GM12878 (cell line): ENCODE results near the gene ABITRAM. TPM values are rescaled to one million over a fixed set of nuclear protein-coding genes. Genes with fewer than 3 reads are reported as not detected.

ENCODE experiments used
- ATAC-seq: fragments of 200-7000 bp; cut with Tn5 transposase; 3 replicates; pipeline ENCODE4 v1.9.1; 2020; ENCODE audit warnings: mild to moderate bottlenecking, moderate library complexity
- BruUV-seq: library from RNA; stranded (reverse); fragments of 400-500 nt; replicated peaks from 2 replicates; lab custom pipeline; 2021; lab: Mats Ljungman, UMichigan
- CTCF ChIA-PET: fragments of 300-600 bp; sonication (Branson Sonifier 250); formaldehyde crosslinking; extraction: SDS; loops from one replicate; lab custom pipeline; 2021; ENCODE audit warnings: inconsistent platforms; lab: Yijun Ruan, JAX
- POLR2A ChIA-PET: fragments of 350-600 bp; formaldehyde crosslinking; extraction: SDS; loops from one replicate; lab custom pipeline; 2021; ENCODE audit warnings: inconsistent platforms; lab: Charles Lee
- RAD21 ChIA-PET: fragments of 300-600 bp; sonication (Branson Sonifier 250); formaldehyde crosslinking; loops from one replicate; lab custom pipeline; 2023; ENCODE audit warnings: antibody characterized with exemption; ENCODE audit not compliant: unreplicated experiment; lab: Charles Lee
- SMC1A ChIA-PET: fragments of 300-600 bp; sonication (Branson Sonifier 250); formaldehyde crosslinking; loops from one replicate; lab custom pipeline; 2023; ENCODE audit not compliant: unreplicated experiment, uncharacterized antibody; lab: Charles Lee
- DNase-seq: peaks from one replicate; pipeline ENCODE4 v3.0.0-alpha.2; 2011; ENCODE audit warnings: low read depth, low spot score
- FAIRE-seq: peaks from 3 replicates; lab custom pipeline; 2011; peaks lifted over from hg19 to GRCh38; lab: Jason Lieb, UNC
- H2AFZ ChIP-seq: 2 replicates; pipeline ENCODE4 v1.6.0; 2011; ENCODE audit warnings: low read depth, low read length, control low read depth; ENCODE audit not compliant: control insufficient read depth
- H3K27ac ChIP-seq: 2 replicates; pipeline ENCODE4 v1.5.1; 2011; ENCODE audit warnings: control low read depth; ENCODE audit not compliant: control insufficient read depth, insufficient read depth
- H3K27me3 ChIP-seq, 2 experiments: replicated peaks in 1 of 2; 2 replicates each; pipeline versions ENCODE4 v1.6.0 to v1.6.1; 2011; ENCODE audit warnings: low read length in 1 of 2; ENCODE audit not compliant: control insufficient read depth in 2 of 2, insufficient read depth in 2 of 2
- H3K36me3 ChIP-seq, 2 experiments: 2 replicates each; pipeline ENCODE4 v1.5.1; 2011; ENCODE audit warnings: low read length in 1 of 2; ENCODE audit not compliant: control insufficient read depth in 2 of 2, insufficient read depth in 2 of 2
- H3K4me1 ChIP-seq: 2 replicates; pipeline ENCODE4 v1.6.1; 2011; ENCODE audit warnings: mild to moderate bottlenecking, low read length, moderate library complexity, mixed read lengths; ENCODE audit not compliant: control insufficient read depth, insufficient read depth
- H3K4me2 ChIP-seq: 2 replicates; pipeline ENCODE4 v1.6.0; 2011; ENCODE audit warnings: control low read depth; ENCODE audit not compliant: control insufficient read depth, insufficient read depth
- H3K4me3 ChIP-seq: fragments of 200-600 bp; sonication (generic); 2 replicates; pipeline ENCODE4 v1.5.1; 2016
- H3K79me2 ChIP-seq: 2 replicates; pipeline ENCODE4 v1.6.0; 2011; ENCODE audit warnings: low read length; ENCODE audit not compliant: control insufficient read depth, insufficient read depth
- H3K9ac ChIP-seq: 2 replicates; pipeline ENCODE4 v1.8.0; 2011; ENCODE audit warnings: low read length, control low read depth, mixed read lengths; ENCODE audit not compliant: control insufficient read depth, insufficient read depth
- H3K9me3 ChIP-seq: replicated peaks from 3 replicates; pipeline ENCODE4 v1.5.1; 2011; ENCODE audit warnings: mild to moderate bottlenecking, low read length; ENCODE audit not compliant: control insufficient read depth, insufficient read depth
- H4K20me1 ChIP-seq: 2 replicates; pipeline ENCODE4 v1.6.0; 2011; ENCODE audit not compliant: control insufficient read depth, insufficient read depth
- ATF7 ChIP-seq: fragments of 450-650 bp; IDR thresholded peaks from 2 replicates; pipeline ENCODE4 v1.6.1; 2016; ENCODE audit warnings: low read depth, mild to moderate bottlenecking
- BMI1 ChIP-seq: fragments of 450-650 bp; IDR thresholded peaks from 2 replicates; pipeline ENCODE4 v1.6.1; 2016; ENCODE audit warnings: mild to moderate bottlenecking, moderate library complexity, borderline replicate concordance
- CREM ChIP-seq: IDR thresholded peaks from 2 replicates; pipeline ENCODE4 v1.6.1; 2014; ENCODE audit warnings: antibody characterized with exemption, low read depth
- E2F4 ChIP-seq: IDR thresholded peaks from 2 replicates; pipeline ENCODE4 v1.6.1; 2012; ENCODE audit warnings: low read depth, low read length, improper control_type of control experiment
- ESRRA ChIP-seq: IDR thresholded peaks from 2 replicates; pipeline ENCODE4 v1.6.1; 2012; ENCODE audit warnings: mild to moderate bottlenecking, low read length, improper control_type of control experiment
- LARP7 ChIP-seq: fragments of 450-650 bp; IDR thresholded peaks from 2 replicates; pipeline ENCODE4 v1.6.1; 2017; ENCODE audit warnings: mild to moderate bottlenecking
- MTA2 ChIP-seq: fragments of 450-650 bp; IDR thresholded peaks from 2 replicates; pipeline ENCODE4 v1.6.1; 2016; ENCODE audit warnings: low read depth, mild to moderate bottlenecking, moderate library complexity
- MTA3 ChIP-seq: IDR thresholded peaks from 2 replicates; pipeline ENCODE4 v1.6.1; 2012; ENCODE audit warnings: low read length, inconsistent platforms, borderline replicate concordance
- NRF1 ChIP-seq: conservative IDR thresholded peaks from 2 replicates; pipeline ENCODE4 v1.6.1; 2011; ENCODE audit warnings: mild to moderate bottlenecking, low read depth, low read length, improper control_type of control experiment
- POLR2A ChIP-seq: IDR thresholded peaks from 2 replicates; pipeline ENCODE4 v1.6.1; 2011; ENCODE audit warnings: low read depth, mild to moderate bottlenecking, low read length
- POLR2AphosphoS2 ChIP-seq: IDR thresholded peaks from 2 replicates; pipeline ENCODE4 v1.6.1; 2011; ENCODE audit warnings: low read depth, mild to moderate bottlenecking, low read length, improper control_type of control experiment, moderate library complexity
- RBBP5 ChIP-seq: fragments of 200-600 bp; sonication (generic); conservative IDR thresholded peaks from 2 replicates; pipeline ENCODE4 v1.6.1; 2016
- TARDBP ChIP-seq: IDR thresholded peaks from 2 replicates; pipeline ENCODE4 v1.6.1; 2016; ENCODE audit warnings: borderline replicate concordance
- WGBS: methylation state at CpG from one replicate; pipeline ENCODE4 v1.1.6; 2016; ENCODE audit warnings: low lambda C conversion rate; ENCODE audit not compliant: insufficient replicate concordance, insufficient coverage; ENCODE audit errors: missing lambda C conversion rate; 5-methylcytosine and 5-hydroxymethylcytosine counted together
- in situ Hi-C: fragments of 300-500 bp; cut with MboI; formaldehyde crosslinking; loops from 9 replicates; pipeline ENCODE4 v1.14.3; 2018; ENCODE audit warnings: mixed read lengths
- intact Hi-C: fragments of 100-400 bp; cut with micrococcal nuclease; formaldehyde crosslinking; loops from one replicate; pipeline ENCODE4 v1.14.2; 2022; ENCODE audit not compliant: unreplicated experiment
- polyA plus RNA-seq, 11 experiments: library from polyadenylated mRNA; depleted of rRNA in 4 of 11; unstranded in 6 of 11; stranded (reverse) in 5 of 11; fragments of >200 nt; fragmentation: Nextera tagmentation in 4 of 11; fragmentation: Illumina TruSeq in 1 of 11; extraction: Ambion mirVana in 4 of 11; extraction: Trizol in 1 of 11; gene quantifications; 1 replicate in 1 of 11; 2 replicates in 10 of 11; pipeline versions ENCODE4 v1.2.1 to v1.2.3, GENCODE V29; 2011 to 2016; ENCODE audit warnings: inconsistent platforms in 2 of 11, missing spikeins in 2 of 11, low read depth in 1 of 11
- total RNA-seq, 4 experiments: library from RNA; depleted of rRNA in 3 of 4; stranded (reverse); fragments of >200 nt in 3 of 4; fragmentation: Illumina TruSeq in 1 of 4; extraction: Trizol in 1 of 4; gene quantifications; 2 replicates each; pipeline versions ENCODE4 v1.2.1 to v1.2.3, GENCODE V29; 2013 to 2021
- TF ChIP-seq, protein P1 (sequence below): fragments of 450-650 bp; IDR thresholded peaks from 2 replicates; pipeline ENCODE4 v1.6.1; 2017; ENCODE audit warnings: mild to moderate bottlenecking, moderate library complexity

ABITRAM gene
- total and polyA plus RNA-seq, 10 of the 15 experiments (the other 5 are each of a cell fraction or from before 2014, with no cell fraction given) = 5.2 to 18.4 (median 10.6) TPM

- H3K4me3 ChIP-seq = no peak overlapping the region
- ChIA-PET SMC1A (interaction anchor here (1.3 to 1.8 kb wide), 3 partner anchors 9 to 59 kb away, joined by 3 to 4 read pairs (median 4); no protein-coding TSS in a partner anchor), POLR2A (no interaction called here), CTCF (interaction anchor here (0.9 to 1.7 kb wide), 8 partner anchors 8 to 483 kb away, joined by 3 to 6 read pairs (median 3); no protein-coding TSS in a partner anchor), RAD21 (no interaction called here)
- no TSS peak for BruUV-seq
- no peaks in the 10 kb centered on the region for H4K20me1 ChIP-seq
- no peaks in the 10 kb centered on the region for H3K27me3 ChIP-seq
- in situ Hi-C loops = no loop called here
- no peaks in the 10 kb centered on the region for H3K4me1 ChIP-seq
- no peaks in the 10 kb centered on the region; a peak in 1 of 4 replicates for H3K36me3 ChIP-seq
- DNase-seq (no peak), FAIRE-seq (no peak), ATAC-seq (no peak)
- intact Hi-C loops = loop anchor here (5.0 kb wide), 1 partner anchor 99 kb away; no protein-coding TSS in a partner anchor
- H3K9me3 ChIP-seq = no peaks in the 10 kb centered on the region
- H2AFZ ChIP-seq = no peak overlapping the region
- WGBS = 92% methylated on average over 2 of the region's 2 CpGs
- TF ChIP-seq MTA3 = no peak
- TF ChIP-seq RBBP5 = no peak
- TF ChIP-seq POLR2A = no peak
- no peak for TF ChIP-seq TARDBP
- no peak for TF ChIP-seq E2F4
- TF ChIP-seq POLR2AphosphoS2 = no peak
- TF ChIP-seq MTA2 = no peak
- no peak for TF ChIP-seq CREM
- TF ChIP-seq NRF1 = no peak
- TF ChIP-seq ATF7 = no peak
- TF ChIP-seq BMI1 = no peak
- TF ChIP-seq, protein P1, sequence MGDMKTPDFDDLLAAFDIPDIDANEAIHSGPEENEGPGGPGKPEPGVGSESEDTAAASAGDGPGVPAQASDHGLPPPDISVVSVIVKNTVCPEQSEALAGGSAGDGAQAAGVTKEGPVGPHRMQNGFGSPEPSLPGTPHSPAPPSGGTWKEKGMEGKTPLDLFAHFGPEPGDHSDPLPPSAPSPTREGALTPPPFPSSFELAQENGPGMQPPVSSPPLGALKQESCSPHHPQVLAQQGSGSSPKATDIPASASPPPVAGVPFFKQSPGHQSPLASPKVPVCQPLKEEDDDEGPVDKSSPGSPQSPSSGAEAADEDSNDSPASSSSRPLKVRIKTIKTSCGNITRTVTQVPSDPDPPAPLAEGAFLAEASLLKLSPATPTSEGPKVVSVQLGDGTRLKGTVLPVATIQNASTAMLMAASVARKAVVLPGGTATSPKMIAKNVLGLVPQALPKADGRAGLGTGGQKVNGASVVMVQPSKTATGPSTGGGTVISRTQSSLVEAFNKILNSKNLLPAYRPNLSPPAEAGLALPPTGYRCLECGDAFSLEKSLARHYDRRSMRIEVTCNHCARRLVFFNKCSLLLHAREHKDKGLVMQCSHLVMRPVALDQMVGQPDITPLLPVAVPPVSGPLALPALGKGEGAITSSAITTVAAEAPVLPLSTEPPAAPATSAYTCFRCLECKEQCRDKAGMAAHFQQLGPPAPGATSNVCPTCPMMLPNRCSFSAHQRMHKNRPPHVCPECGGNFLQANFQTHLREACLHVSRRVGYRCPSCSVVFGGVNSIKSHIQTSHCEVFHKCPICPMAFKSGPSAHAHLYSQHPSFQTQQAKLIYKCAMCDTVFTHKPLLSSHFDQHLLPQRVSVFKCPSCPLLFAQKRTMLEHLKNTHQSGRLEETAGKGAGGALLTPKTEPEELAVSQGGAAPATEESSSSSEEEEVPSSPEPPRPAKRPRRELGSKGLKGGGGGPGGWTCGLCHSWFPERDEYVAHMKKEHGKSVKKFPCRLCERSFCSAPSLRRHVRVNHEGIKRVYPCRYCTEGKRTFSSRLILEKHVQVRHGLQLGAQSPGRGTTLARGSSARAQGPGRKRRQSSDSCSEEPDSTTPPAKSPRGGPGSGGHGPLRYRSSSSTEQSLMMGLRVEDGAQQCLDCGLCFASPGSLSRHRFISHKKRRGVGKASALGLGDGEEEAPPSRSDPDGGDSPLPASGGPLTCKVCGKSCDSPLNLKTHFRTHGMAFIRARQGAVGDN = no peak
- no peak for TF ChIP-seq ESRRA
- no peak for TF ChIP-seq LARP7
- no peak overlapping the region for H3K4me2 ChIP-seq
- H3K9ac ChIP-seq = no peak overlapping the region
- no peaks in the 10 kb centered on the region for H3K79me2 ChIP-seq
- no peak overlapping the region for H3K27ac ChIP-seq
Observed at GRCh38 chr9:108951578-108951977, 17.4 kb downstream of the ABITRAM start.
